Neuron (in vitro differentiated cells): ENCODE measurements around the gene CACNA1F.

Experiments
- H2AFZ ChIP-seq: one replicate; pipeline ENCODE4 v1.6.1; 2013; ENCODE audit warnings: low read depth, mild to moderate bottlenecking, inconsistent platforms, low read length, moderate library complexity
- H3K27me3 ChIP-seq: one replicate; pipeline ENCODE4 v1.6.1; 2013; ENCODE audit warnings: low read length; ENCODE audit not compliant: insufficient read depth
- H3K36me3 ChIP-seq: one replicate; pipeline ENCODE4 v1.6.1; 2013; ENCODE audit warnings: low read length; ENCODE audit not compliant: insufficient read depth
- H3K4me1 ChIP-seq: one replicate; pipeline ENCODE4 v1.6.1; 2013; ENCODE audit warnings: low read length; ENCODE audit not compliant: insufficient read depth
- H3K4me3 ChIP-seq: 2 replicates; pipeline ENCODE4 v1.5.1; 2013; ENCODE audit warnings: mild to moderate bottlenecking, low read length, moderate library complexity
- H3K9me3 ChIP-seq: one replicate; pipeline ENCODE4 v1.6.1; 2013; ENCODE audit warnings: low read length

The CACNA1F gene

GRCh38 chrX:49193542-49193964 lies 39.6 kb downstream of the CACNA1F start:
- no peaks in the 10 kb centered on the region for H3K9me3 ChIP-seq
- no peak overlapping the region for H2AFZ ChIP-seq
- H3K4me3 ChIP-seq = no peak overlapping the region
- H3K4me1 ChIP-seq = no peaks in the 10 kb centered on the region
- H3K36me3 ChIP-seq = no peaks in the 10 kb centered on the region
- no peaks in the 10 kb centered on the region for H3K27me3 ChIP-seq

GRCh38 chrX:49192722-49193328 lies 40.3 kb downstream of the CACNA1F start:
- Histone ChIP-seq H2AFZ (no peak overlapping the region), H3K4me3 (no peak overlapping the region), H3K27me3 (no peaks in the 10 kb centered on the region), H3K4me1 (no peaks in the 10 kb centered on the region), H3K36me3 (no peaks in the 10 kb centered on the region), H3K9me3 (no peaks in the 10 kb centered on the region)

- Histone ChIP-seq H3K36me3 (no peaks in the 10 kb centered on the region), H3K27me3 (no peaks in the 10 kb centered on the region), H3K9me3 (no peaks in the 10 kb centered on the region), H3K4me1 (no peaks in the 10 kb centered on the region), H3K4me3 (peak overlapping the region; percentile 68), H2AFZ (no peak overlapping the region)
Measured at GRCh38 chrX:49191574-49192011, 41.5 kb downstream of the CACNA1F start.

- Histone ChIP-seq H3K9me3 (no peaks in the 10 kb centered on the region), H3K36me3 (no peaks in the 10 kb centered on the region), H2AFZ (no peak overlapping the region), H3K27me3 (no peaks in the 10 kb centered on the region), H3K4me3 (peak overlapping the region; percentile 68), H3K4me1 (no peaks in the 10 kb centered on the region)
Measured at GRCh38 chrX:49190821-49191573, 42.1 kb downstream of the CACNA1F start.

GRCh38 chrX:49189606-49190005 lies 43.5 kb downstream of the CACNA1F start:
- Histone ChIP-seq H3K4me1 (no peaks in the 10 kb centered on the region), H3K27me3 (no peaks in the 10 kb centered on the region), H3K9me3 (no peaks in the 10 kb centered on the region), H3K4me3 (no peak overlapping the region), H3K36me3 (no peaks in the 10 kb centered on the region), H2AFZ (no peak overlapping the region)

- Histone ChIP-seq H3K36me3 (no peaks in the 10 kb centered on the region), H3K9me3 (no peaks in the 10 kb centered on the region), H3K4me1 (no peaks in the 10 kb centered on the region), H2AFZ (no peak overlapping the region), H3K4me3 (no peak overlapping the region), H3K27me3 (no peaks in the 10 kb centered on the region)
Measured at GRCh38 chrX:49188468-49189076, 44.6 kb downstream of the CACNA1F start.

- Histone ChIP-seq H3K9me3 (no peaks in the 10 kb centered on the region), H3K4me3 (no peak overlapping the region), H2AFZ (no peak overlapping the region), H3K4me1 (no peaks in the 10 kb centered on the region), H3K27me3 (no peaks in the 10 kb centered on the region), H3K36me3 (no peaks in the 10 kb centered on the region)
Measured at GRCh38 chrX:49187526-49187925, 45.6 kb downstream of the CACNA1F start.

- H3K4me3 ChIP-seq = no peak overlapping the region
- H3K9me3 ChIP-seq = no peaks in the 10 kb centered on the region
- no peaks in the 10 kb centered on the region for H3K4me1 ChIP-seq
- H2AFZ ChIP-seq = no peak overlapping the region
- no peaks in the 10 kb centered on the region for H3K36me3 ChIP-seq
- H3K27me3 ChIP-seq = no peaks in the 10 kb centered on the region
Measured at GRCh38 chrX:49187028-49187394, 46.1 kb downstream of the CACNA1F start.

- Histone ChIP-seq H3K36me3 (no peaks in the 10 kb centered on the region), H2AFZ (no peak within 1 kb of the TSS), H3K4me3 (no peak within 1 kb of the TSS), H3K4me1 (no peaks in the 10 kb centered on the region), H3K9me3 (no peaks in the 10 kb centered on the region), H3K27me3 (no peaks in the 10 kb centered on the region)
Measured at GRCh38 chrX:49186125-49187027, 46.8 kb downstream of the CACNA1F start, which contains the start of gene PRICKLE3. Gene PRICKLE3, minus strand, starts transcription at chrX:49186373. Its CDS starts 76 bp downstream, at chrX:49186297.

- Histone ChIP-seq H3K4me3 (no peak overlapping the region), H3K9me3 (no peaks in the 10 kb centered on the region), H3K27me3 (no peaks in the 10 kb centered on the region), H2AFZ (no peak overlapping the region), H3K36me3 (no peaks in the 10 kb centered on the region), H3K4me1 (no peaks in the 10 kb centered on the region)
Measured at GRCh38 chrX:49184294-49185281, 48.6 kb downstream of the CACNA1F start.

GRCh38 chrX:49183701-49184281 lies 49.3 kb downstream of the CACNA1F start:
- H3K36me3 ChIP-seq = no peaks in the 10 kb centered on the region
- no peaks in the 10 kb centered on the region for H3K9me3 ChIP-seq
- no peaks in the 10 kb centered on the region for H3K27me3 ChIP-seq
- H3K4me1 ChIP-seq = no peaks in the 10 kb centered on the region
- H2AFZ ChIP-seq = no peak overlapping the region
- no peak overlapping the region for H3K4me3 ChIP-seq

- Histone ChIP-seq H2AFZ (no peak overlapping the region), H3K27me3 (no peaks in the 10 kb centered on the region), H3K4me1 (no peaks in the 10 kb centered on the region), H3K4me3 (no peak overlapping the region), H3K9me3 (peaks cover 2% of the 10 kb centered on the region), H3K36me3 (no peaks in the 10 kb centered on the region)
Measured at GRCh38 chrX:49179358-49179757, 53.8 kb downstream of the CACNA1F start.
